ENCODE measurements around the gene ZNF106.

GRCh38 chr15:42483677-42484076, 7.3 kb downstream of the ZNF106 start:
- no peak for TF ChIP-seq POLR2A (IDR thresholded peaks at IDR 0.05)
- TF ChIP-seq CTCF (IDR thresholded peaks at IDR 0.05), result no peak
- no peak for TF ChIP-seq POLR2AphosphoS5 (IDR thresholded peaks at IDR 0.05)

Measured in sigmoid colon (tissue), 4 donors.